ENCODE measurements around the gene SASH1. TPM values are rescaled to one million over a fixed set of nuclear protein-coding genes. Genes with fewer than 3 reads are reported as not detected.

Gene SASH1
- total RNA-seq, 6 experiments from 2014 or later, result 66.0 to 91.4 (median 88.4) TPM

- Mint-ChIP-seq H3K27ac (peak overlapping the region; percentile 81), H3K9me3 (no peaks in the 10 kb centered on the region)
Measured at GRCh38 chr6:148414836-148415235, 72.2 kb downstream of the SASH1 start.

GRCh38 chr6:148415511-148416260 lies 73.0 kb downstream of the SASH1 start:
- Mint-ChIP-seq H3K36me3 (ENCODE audit: low read depth) (peaks cover 6% of the 10 kb centered on the region), H3K4me1 (ENCODE audit: low read depth) (peaks cover 40% of the 10 kb centered on the region), H3K27ac (peak overlapping the region; percentile 81), H3K27me3 (ENCODE audit: insufficient read depth) (no peaks in the 10 kb centered on the region; the same call in 1 of the 2 replicates), H3K9me3 (no peaks in the 10 kb centered on the region), H3K4me3 (no peak overlapping the region; the same call in 1 of the 2 replicates)
- TF ChIP-seq CTCF (IDR thresholded peaks at IDR 0.05), result no peak
- no peak for DNase-seq

More at GRCh38 chr6:148414836-148415235, 72.2 kb downstream of the SASH1 start:
- DNase-seq, result peak; percentile 79
- TF ChIP-seq CTCF (IDR thresholded peaks at IDR 0.05), result no peak
- Mint-ChIP-seq H3K27me3 (ENCODE audit: insufficient read depth) (no peaks in the 10 kb centered on the region; the same call in 1 of the 2 replicates), H3K4me3 (0 out of 2 replicates have a peak overlapping the region, but pooled peaks have one; percentile 36), H3K4me1 (ENCODE audit: low read depth) (peaks cover 40% of the 10 kb centered on the region), H3K36me3 (ENCODE audit: low read depth) (peaks cover 6% of the 10 kb centered on the region)

GRCh38 chr6:148416330-148416965 lies 73.8 kb downstream of the SASH1 start:
- H3K36me3 Mint-ChIP-seq (ENCODE audit: low read depth), result peaks cover 6% of the 10 kb centered on the region
- no peak for DNase-seq
- no peaks in the 10 kb centered on the region for H3K9me3 Mint-ChIP-seq
- H3K27me3 Mint-ChIP-seq (ENCODE audit: insufficient read depth), result peaks cover 1% of the 10 kb centered on the region; the same call in 1 of the 2 replicates
- H3K27ac Mint-ChIP-seq, result no peak overlapping the region
- no peak overlapping the region for H3K4me3 Mint-ChIP-seq
- H3K4me1 Mint-ChIP-seq (ENCODE audit: low read depth), result peaks cover 40% of the 10 kb centered on the region
- no peak for TF ChIP-seq CTCF (IDR thresholded peaks at IDR 0.05)

- Mint-ChIP-seq H3K9me3 (no peaks in the 10 kb centered on the region), H3K27me3 (ENCODE audit: insufficient read depth) (peaks cover 1% of the 10 kb centered on the region; the same call in 1 of the 2 replicates), H3K4me1 (ENCODE audit: low read depth) (peaks cover 42% of the 10 kb centered on the region), H3K4me3 (no peak overlapping the region), H3K27ac (no peak overlapping the region), H3K36me3 (ENCODE audit: low read depth) (peaks cover 12% of the 10 kb centered on the region)
- no peak for TF ChIP-seq CTCF (IDR thresholded peaks at IDR 0.05)
- no peak for DNase-seq
Measured at GRCh38 chr6:148417045-148417444, 74.4 kb downstream of the SASH1 start.

- Mint-ChIP-seq H3K36me3 (ENCODE audit: low read depth) (peaks cover 17% of the 10 kb centered on the region), H3K27ac (no peak overlapping the region), H3K27me3 (ENCODE audit: insufficient read depth) (peaks cover 1% of the 10 kb centered on the region; the same call in 1 of the 2 replicates), H3K4me1 (ENCODE audit: low read depth) (peaks cover 43% of the 10 kb centered on the region), H3K4me3 (no peak overlapping the region), H3K9me3 (no peaks in the 10 kb centered on the region)
- TF ChIP-seq CTCF (IDR thresholded peaks at IDR 0.05), result no peak
- no peak for DNase-seq
Measured at GRCh38 chr6:148419430-148419829, 76.8 kb downstream of the SASH1 start.
